ENCODE measurements around the gene TTLL7. TPM values are rescaled to one million over a fixed set of nuclear protein-coding genes. Genes with fewer than 3 reads are reported as not detected.

TTLL7 gene
- total RNA-seq, 2 donors from 2014 or later = 25.7 to 29.0 TPM

GRCh38 chr1:83929184-83929583 is 69.7 kb downstream of the TTLL7 start:
- 92 to 97% methylated on average over 1 of the region's 1 CpG for WGBS, 2 donors
- DNase-seq (no peak), ATAC-seq (no peak)
- H3K27me3 ChIP-seq = no peaks in the 10 kb centered on the region
- no peak overlapping the region for H3K27ac ChIP-seq
- no peaks in the 10 kb centered on the region for H3K9me3 ChIP-seq
- no peak overlapping the region for H3K4me3 ChIP-seq
- intact Hi-C loops (cut with DNase I) = no loop called here
- peaks cover 5% of the 10 kb centered on the region for H3K4me1 ChIP-seq
- TF ChIP-seq POLR2A (IDR thresholded peaks at IDR 0.05) (no peak), CTCF (IDR thresholded peaks at IDR 0.05) (no peak)
- H3K36me3 ChIP-seq (replicated peaks in 1 of 2; ENCODE audit: insufficient read depth in 1 of 2, low read depth in 2 of 2) = no peaks in the 10 kb centered on the region

GRCh38 chr1:83928396-83928795 is 70.5 kb downstream of the TTLL7 start:
- Histone ChIP-seq H3K4me1 (peaks cover 5% of the 10 kb centered on the region), H3K4me3 (no peak overlapping the region), H3K27me3 (no peaks in the 10 kb centered on the region), H3K9me3 (no peaks in the 10 kb centered on the region), H3K27ac (no peak overlapping the region), H3K36me3 (replicated peaks in 1 of 2; ENCODE audit: insufficient read depth in 1 of 2, low read depth in 2 of 2) (no peaks in the 10 kb centered on the region)
- TF ChIP-seq POLR2A (IDR thresholded peaks at IDR 0.05) (no peak), CTCF (IDR thresholded peaks at IDR 0.05) (no peak)
- no peak for DNase-seq
- no peak for ATAC-seq
- intact Hi-C loops (cut with DNase I) = no loop called here

- WGBS, 2 donors = 67 to 75% methylated on average over 1 of the region's 1 CpG
- H3K27me3 ChIP-seq = no peaks in the 10 kb centered on the region
- intact Hi-C loops (cut with DNase I) = no loop called here
- no peak overlapping the region for H3K4me3 ChIP-seq
- no peaks in the 10 kb centered on the region for H3K9me3 ChIP-seq
- H3K4me1 ChIP-seq = peaks cover 5% of the 10 kb centered on the region
- TF ChIP-seq CTCF (IDR thresholded peaks at IDR 0.05) = no peak
- no peak overlapping the region for H3K27ac ChIP-seq
- no peak for DNase-seq
- ATAC-seq = no peak
- no peaks in the 10 kb centered on the region for H3K36me3 ChIP-seq (replicated peaks in 1 of 2; ENCODE audit: insufficient read depth in 1 of 2, low read depth in 2 of 2)
Measured at GRCh38 chr1:83927701-83928100, 71.2 kb downstream of the TTLL7 start.

GRCh38 chr1:83927061-83927460 is 71.9 kb downstream of the TTLL7 start:
- no peaks in the 10 kb centered on the region for H3K27me3 ChIP-seq
- DNase-seq (no peak), ATAC-seq (no peak)
- TF ChIP-seq POLR2A (IDR thresholded peaks at IDR 0.05) (no peak), CTCF (IDR thresholded peaks at IDR 0.05) (no peak)
- no peaks in the 10 kb centered on the region for H3K36me3 ChIP-seq (replicated peaks in 1 of 2; ENCODE audit: insufficient read depth in 1 of 2, low read depth in 2 of 2)
- intact Hi-C loops (cut with DNase I) = no loop called here
- H3K27ac ChIP-seq = no peak overlapping the region
- no peak overlapping the region for H3K4me3 ChIP-seq
- H3K4me1 ChIP-seq = peaks cover 5% of the 10 kb centered on the region
- no peaks in the 10 kb centered on the region for H3K9me3 ChIP-seq

GRCh38 chr1:83923553-83923952 is 75.4 kb downstream of the TTLL7 start:
- H3K27ac ChIP-seq = no peak overlapping the region
- peaks cover 0 to 2% of the 10 kb centered on the region in 2 donors for H3K36me3 ChIP-seq (replicated peaks in 1 of 2; ENCODE audit: insufficient read depth in 1 of 2, low read depth in 2 of 2)
- no peak for DNase-seq
- no peaks in the 10 kb centered on the region for H3K27me3 ChIP-seq
- H3K4me3 ChIP-seq = no peak overlapping the region
- WGBS, 2 donors = 84 to 88% methylated on average over 2 of the region's 2 CpGs
- H3K4me1 ChIP-seq = peaks cover 5% of the 10 kb centered on the region
- intact Hi-C loops (cut with DNase I) = no loop called here
- TF ChIP-seq POLR2A (IDR thresholded peaks at IDR 0.05) (no peak), CTCF (IDR thresholded peaks at IDR 0.05) (no peak)
- ATAC-seq = no peak
- no peaks in the 10 kb centered on the region for H3K9me3 ChIP-seq
